Pons (tissue), 1 donor: ENCODE measurements around the gene NEXN.
"Not testable (repeated sequence)": the region's sequence is repeated elsewhere in the genome, so short reads cannot be mapped to it uniquely, and the experiment has no call there.

Source experiments
- DNase-seq: peaks from one replicate; pipeline ENCODE4 v3.0.0-alpha.2; 2016; ENCODE audit warnings: low spot score

The NEXN gene

GRCh38 chr1:77906019-77906545, 17.7 kb downstream of the NEXN start:
- no peak for DNase-seq

DNA sequence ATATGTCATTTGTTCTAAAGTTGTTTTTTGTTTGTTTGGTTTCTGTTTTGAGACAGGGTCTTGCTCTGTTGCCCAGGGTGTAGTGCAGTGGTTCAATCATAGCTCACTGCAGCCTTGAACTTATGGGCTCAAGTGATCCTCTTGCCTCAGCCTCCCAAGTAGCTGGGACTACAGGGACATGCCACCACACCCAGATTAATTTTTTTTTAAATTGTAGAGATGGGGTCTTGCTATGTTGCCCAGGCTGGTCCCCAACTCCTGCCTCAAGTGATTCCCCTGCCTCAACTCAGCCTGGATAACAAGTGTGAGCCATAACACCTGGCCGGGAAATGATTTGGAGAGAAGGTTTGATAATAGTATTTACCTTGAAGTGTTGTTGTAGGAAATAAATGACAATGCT, 18.2 kb downstream of the NEXN start:
- DNase-seq: no peak

GRCh38 chr1:77910116-77910515, 21.7 kb downstream of the NEXN start:
- no peak for DNase-seq

- not testable (repeated sequence) for DNase-seq
Measured at GRCh38 chr1:77918918-77919317, 30.5 kb downstream of the NEXN start.

- DNase-seq: no peak
Measured at GRCh38 chr1:77925518-77925917, 37.1 kb downstream of the NEXN start.

DNA sequence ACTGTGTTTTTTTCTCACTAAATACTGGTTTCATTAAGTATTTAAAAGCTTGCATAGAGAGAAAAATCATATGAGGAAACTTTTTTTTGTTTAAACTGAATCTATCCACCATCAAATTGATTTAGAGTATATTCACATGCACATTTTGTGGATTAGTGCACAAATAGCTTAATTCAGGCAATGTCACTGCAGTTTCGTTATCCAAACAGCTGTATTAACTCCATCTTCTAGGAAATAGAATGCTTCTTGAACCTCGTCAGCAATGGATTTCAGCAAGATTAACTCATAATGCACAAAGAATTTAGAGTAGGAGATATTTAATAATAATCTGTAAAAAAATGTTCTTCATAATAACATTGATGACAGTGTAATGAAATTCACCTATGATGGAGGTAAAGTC, 37.5 kb downstream of the NEXN start:
- no peak for DNase-seq

- no peak for DNase-seq
Measured at GRCh38 chr1:77926561-77927357, 38.3 kb downstream of the NEXN start.

- no peak for DNase-seq
Measured at GRCh38 chr1:77927414-77927813, 39.0 kb downstream of the NEXN start.

DNA sequence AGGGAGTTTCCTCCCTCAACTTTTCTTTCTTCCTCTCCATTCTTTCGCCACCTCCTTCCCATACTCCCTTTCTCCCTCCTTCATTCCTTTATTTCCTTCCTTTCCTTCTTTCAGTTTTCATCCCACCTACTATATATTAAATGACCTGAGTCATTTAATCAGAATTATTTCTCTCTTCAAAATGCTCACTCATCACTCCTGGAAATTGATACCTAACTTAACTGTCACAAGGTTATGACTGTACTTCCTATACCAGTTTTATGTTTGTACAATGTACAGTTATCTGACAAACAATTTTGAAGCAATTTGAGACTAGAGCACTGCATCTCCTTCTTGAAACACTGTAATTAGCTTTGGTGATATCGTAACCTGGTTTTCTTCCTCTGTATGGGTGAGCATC, 41.4 kb downstream of the NEXN start:
- no peak for DNase-seq

DNA sequence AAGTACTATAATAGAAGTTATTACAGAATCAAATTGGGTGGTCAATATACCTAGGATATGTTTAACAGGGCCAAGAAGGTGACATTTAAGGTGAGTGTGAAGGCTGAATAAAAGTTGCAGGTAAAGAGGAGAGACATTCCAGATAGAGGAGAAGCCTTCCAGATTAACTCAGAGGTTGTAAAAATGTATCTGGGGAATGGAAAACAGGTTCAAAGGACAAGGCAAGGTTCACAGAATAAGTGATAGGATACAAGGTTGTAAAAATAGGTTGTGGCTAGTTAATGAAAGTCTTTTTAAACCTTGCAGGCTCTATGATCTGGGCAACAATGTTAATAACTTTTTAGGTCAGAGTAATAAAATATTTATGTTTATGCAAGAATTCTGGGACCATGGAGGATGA, 50.2 kb downstream of the NEXN start:
- no peak for DNase-seq

DNA sequence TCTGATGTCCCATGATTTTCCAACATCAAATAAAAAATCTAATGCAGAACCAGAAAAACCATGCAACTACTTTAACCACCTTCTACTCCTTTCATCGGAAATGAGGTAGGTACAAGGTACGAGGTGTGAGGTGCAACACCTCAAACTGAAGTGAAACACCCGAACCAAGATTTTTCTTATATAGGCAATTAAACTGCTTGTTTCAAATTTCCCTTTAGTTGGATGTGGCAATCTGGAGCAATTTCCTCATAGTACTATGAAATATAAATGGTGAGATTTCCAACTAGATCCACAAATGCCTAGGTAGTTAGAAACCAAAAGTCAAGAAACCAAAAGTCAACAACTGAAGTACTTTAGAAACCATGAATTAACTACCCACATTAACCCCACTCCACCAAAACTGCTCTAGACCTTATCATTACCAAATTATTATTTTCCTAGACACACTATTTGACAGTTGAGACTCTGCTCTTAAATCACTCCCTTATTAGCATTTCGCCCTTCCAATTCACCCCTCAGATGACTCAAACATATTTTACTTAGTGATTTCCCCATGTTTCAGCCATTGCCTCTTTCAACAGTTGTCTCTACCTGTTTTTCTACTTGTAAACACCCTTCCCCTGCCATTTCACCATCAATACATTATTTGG, 52.6 kb downstream of the NEXN start:
- no peak for DNase-seq

DNA sequence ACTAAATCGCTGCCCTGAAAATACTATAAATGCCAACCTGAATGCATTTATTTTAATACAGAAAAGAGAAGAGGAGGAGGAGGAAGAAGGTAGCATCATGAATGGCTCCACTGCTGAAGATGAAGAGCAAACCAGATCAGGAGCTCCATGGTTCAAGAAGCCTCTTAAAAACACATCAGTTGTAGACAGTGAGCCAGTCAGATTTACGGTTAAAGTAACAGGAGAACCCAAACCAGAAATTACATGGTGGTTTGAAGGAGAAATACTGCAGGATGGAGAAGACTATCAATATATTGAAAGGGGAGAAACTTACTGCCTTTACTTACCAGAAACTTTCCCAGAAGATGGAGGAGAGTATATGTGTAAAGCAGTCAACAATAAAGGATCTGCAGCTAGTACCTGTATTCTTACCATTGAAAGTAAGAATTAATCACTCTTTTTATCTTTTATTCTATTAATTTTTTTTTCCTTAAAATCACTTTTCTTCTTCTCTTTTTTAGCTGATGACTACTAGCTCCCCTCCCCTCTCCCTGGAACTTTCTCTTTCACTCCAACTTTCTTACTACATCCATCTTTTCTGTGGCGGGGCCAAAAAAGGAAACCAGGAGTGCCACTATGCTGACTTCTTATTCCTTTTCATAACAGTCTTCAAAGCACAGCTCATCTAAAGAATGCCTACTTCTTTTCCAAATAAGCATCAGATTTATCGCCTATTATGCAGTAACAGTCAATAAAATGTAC, 54.1 kb downstream of the NEXN start:
- no peak for DNase-seq

GRCh38 chr1:77945345-77945744, 56.9 kb downstream of the NEXN start:
- no peak for DNase-seq

GRCh38 chr1:77948841-77949424, 60.5 kb downstream of the NEXN start:
- DNase-seq: peak; percentile 19

- no peak for DNase-seq
Measured at GRCh38 chr1:77950873-77951272, 62.4 kb downstream of the NEXN start.

GRCh38 chr1:77951328-77951727, 62.9 kb downstream of the NEXN start:
- no peak for DNase-seq

DNA sequence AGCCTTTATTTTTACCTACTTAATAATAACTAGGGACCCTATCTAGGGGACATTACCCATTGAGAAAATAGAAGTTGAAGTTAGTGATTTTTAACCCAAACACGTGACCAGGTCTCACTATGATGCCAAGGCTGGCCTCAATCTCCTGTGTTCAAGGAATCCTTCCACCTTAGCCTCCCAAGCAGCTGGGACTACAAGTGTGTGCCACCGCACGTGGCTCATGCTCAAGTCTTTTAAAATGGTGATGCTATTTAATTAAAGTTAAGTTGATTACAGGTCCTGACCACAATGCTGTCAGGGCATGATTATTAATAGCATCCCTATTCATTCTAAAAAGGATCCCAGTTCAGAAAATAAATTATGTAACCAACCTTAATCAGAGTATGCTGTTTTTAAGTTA, 65.5 kb downstream of the NEXN start:
- no peak for DNase-seq

DNA sequence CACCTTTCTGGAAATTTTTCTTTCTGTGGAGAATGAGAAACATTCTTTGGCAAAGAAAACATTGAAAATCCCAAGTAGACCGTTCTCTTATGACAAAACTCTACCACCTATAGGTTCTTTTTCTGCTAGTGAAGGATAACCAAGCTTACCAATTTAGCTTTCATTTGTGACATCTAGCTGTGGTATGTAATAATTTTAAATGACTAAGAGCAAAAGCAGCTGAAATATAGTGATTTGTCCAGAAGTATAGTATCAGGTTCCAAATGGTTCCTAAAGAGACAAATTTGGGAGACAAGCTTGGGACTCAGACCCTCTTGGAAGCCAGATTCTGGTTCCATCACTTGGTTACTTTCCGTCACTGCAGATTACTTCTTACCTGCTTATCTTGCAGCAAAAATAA, 66.1 kb downstream of the NEXN start:
- DNase-seq: no peak

- DNase-seq: no peak
Measured at GRCh38 chr1:77955709-77956108, 67.3 kb downstream of the NEXN start.

- DNase-seq: no peak
Measured at GRCh38 chr1:77956464-77956863, 68.0 kb downstream of the NEXN start.

DNA sequence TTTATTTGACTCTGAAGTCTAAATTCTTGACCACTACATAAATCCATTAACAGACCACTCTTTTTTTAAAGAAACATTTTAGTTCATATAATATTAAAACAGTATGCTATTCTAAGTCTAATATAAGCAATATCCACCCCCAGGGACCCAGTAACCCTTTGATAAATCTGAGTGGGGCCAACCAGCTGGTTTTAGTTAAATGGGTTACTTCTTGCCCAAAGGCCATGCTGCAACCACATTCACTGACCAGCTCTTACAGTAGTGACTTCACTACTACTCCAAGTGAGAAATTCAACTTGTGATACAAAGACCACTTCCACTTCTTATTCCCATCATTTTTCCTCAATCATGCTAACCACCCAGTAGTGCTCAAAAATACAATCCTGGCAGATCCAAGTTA, 70.0 kb downstream of the NEXN start:
- no peak for DNase-seq

- no peak for DNase-seq
Measured at GRCh38 chr1:77958850-77959249, 70.4 kb downstream of the NEXN start.
